GM18498 (cell line): ENCODE data around the gene PDE6C.

Source experiments
- ATAC-seq: cut with Tn5 transposase; IDR thresholded peaks from one replicate; pipeline ENCODE4 v1.9.1; 2021; ENCODE audit warnings: mild to moderate bottlenecking, moderate library complexity; ENCODE audit not compliant: unreplicated experiment

PDE6C gene

GRCh38 chr10:93612311-93612710 lies at the start of gene PDE6C:
TSS of gene PDE6C (plus strand) at chr10:93612537. CDS start at chr10:93612726, 189 bp downstream.
- no peak for ATAC-seq

- ATAC-seq, result no peak
Measured at GRCh38 chr10:93565446-93565845, 46.9 kb upstream of the PDE6C start.

- ATAC-seq, result no peak
Measured at GRCh38 chr10:93566435-93567276, 45.7 kb upstream of the PDE6C start, which contains the start of gene FFAR4. TSS of gene FFAR4 (plus strand) at chr10:93566665. CDS start at chr10:93566721, 56 bp downstream.

- ATAC-seq, result no peak
Measured at GRCh38 chr10:93567277-93568104, 44.8 kb upstream of the PDE6C start.

GRCh38 chr10:93568105-93568390 lies 44.3 kb upstream of the PDE6C start:
- no peak for ATAC-seq

- ATAC-seq, result no peak
Measured at GRCh38 chr10:93570383-93570782, 42.0 kb upstream of the PDE6C start.

GRCh38 chr10:93572606-93573005 lies 39.7 kb upstream of the PDE6C start:
- no peak for ATAC-seq

- ATAC-seq, result no peak
Measured at GRCh38 chr10:93573051-93573909, 39.1 kb upstream of the PDE6C start.

GRCh38 chr10:93573924-93574323 lies 38.4 kb upstream of the PDE6C start:
- no peak for ATAC-seq

- ATAC-seq, result no peak
Measured at GRCh38 chr10:93576888-93577287, 35.4 kb upstream of the PDE6C start.

- no peak for ATAC-seq
Measured at GRCh38 chr10:93577565-93577964, 34.8 kb upstream of the PDE6C start.

GRCh38 chr10:93579089-93579488 lies 33.2 kb upstream of the PDE6C start:
- no peak for ATAC-seq

GRCh38 chr10:93579985-93580711 lies 32.2 kb upstream of the PDE6C start:
- no peak for ATAC-seq

- ATAC-seq, result no peak
Measured at GRCh38 chr10:93580828-93581227, 31.5 kb upstream of the PDE6C start.

GRCh38 chr10:93584445-93584844 lies 27.9 kb upstream of the PDE6C start:
- no peak for ATAC-seq

- no peak for ATAC-seq
Measured at GRCh38 chr10:93589648-93590562, 22.4 kb upstream of the PDE6C start.

GRCh38 chr10:93590638-93591037 lies 21.7 kb upstream of the PDE6C start:
- no peak for ATAC-seq

GRCh38 chr10:93591065-93591808 lies 21.1 kb upstream of the PDE6C start:
- ATAC-seq, result no peak

GRCh38 chr10:93593254-93593653 lies 19.1 kb upstream of the PDE6C start:
- no peak for ATAC-seq
